ENCODE data around the gene PERM1. TPM values are rescaled to one million over a fixed set of nuclear protein-coding genes. Genes with fewer than 3 reads are reported as not detected.

The PERM1 gene
- total RNA-seq, 1 experiment from 2014 or later = 0.47 TPM

DNA sequence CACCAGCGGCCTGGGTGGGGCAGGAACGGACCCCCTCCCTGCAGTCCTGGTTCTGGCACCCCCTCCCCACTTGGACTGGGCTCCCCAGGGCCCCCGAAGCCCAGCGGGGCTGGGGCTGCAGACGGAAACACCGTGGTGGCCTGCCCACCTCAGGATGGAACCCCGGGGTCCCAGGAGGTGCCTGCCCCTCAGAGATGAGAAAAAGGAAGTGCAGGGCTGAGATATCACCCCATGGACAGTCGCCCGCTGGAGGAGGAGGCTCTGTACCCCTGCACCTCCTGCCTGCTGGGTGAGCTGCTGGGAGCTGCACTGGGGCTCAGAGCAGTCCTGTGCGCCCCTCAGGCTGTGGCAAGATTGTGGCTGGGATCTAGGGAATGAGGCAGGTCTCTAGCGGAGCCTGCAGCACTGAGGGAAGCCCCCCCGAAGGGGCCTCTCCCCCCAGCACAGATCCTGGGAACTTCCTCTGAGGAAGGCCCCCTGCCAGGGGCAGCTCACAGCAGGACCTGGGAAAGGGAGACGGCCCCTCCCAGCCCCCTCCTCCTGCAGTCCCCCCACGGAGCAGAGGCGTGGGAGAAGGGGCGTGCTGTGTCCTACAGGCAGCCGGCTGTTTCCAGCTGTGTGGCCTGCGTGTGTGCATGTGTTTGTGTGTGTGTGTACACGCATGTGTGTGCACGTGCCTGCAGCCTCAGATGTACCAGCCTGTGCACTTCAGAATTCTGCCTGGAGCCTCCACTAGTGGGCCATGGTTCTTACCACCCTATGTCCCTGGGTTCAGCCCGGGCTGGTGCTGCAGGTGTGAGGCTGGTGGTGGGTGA is 44.9 kb upstream of the PERM1 start:
- no peak overlapping the region for H3K4me3 ChIP-seq (ENCODE audit: low read length)
- intact Hi-C loops (cut with micrococcal nuclease) = no loop called here
- H3K9me3 ChIP-seq (ENCODE audit: low read length) = no peaks in the 10 kb centered on the region
- H3K4me2 ChIP-seq (ENCODE audit: low read length) = no peak overlapping the region
- peaks cover 63% of the 10 kb centered on the region for H4K20me1 ChIP-seq (ENCODE audit: low read length)
- DNase-seq (no peak), ATAC-seq (no peak)
- H3K79me2 ChIP-seq (ENCODE audit: low read length) = peaks cover 88% of the 10 kb centered on the region
- no peak overlapping the region for H2AFZ ChIP-seq (ENCODE audit: low read length)
- ChIA-PET CTCF (no interaction called here), POLR2A (ENCODE audit: unreplicated experiment) (no interaction called here)
- BruUV-seq (replicated peaks) = no TSS peak
- no peak overlapping the region for H3K27ac ChIP-seq (ENCODE audit: low read length)
- peaks cover 41% of the 10 kb centered on the region for H3K4me1 ChIP-seq (ENCODE audit: insufficient read depth, low read length)
- no peaks in the 10 kb centered on the region for H3K9me2 ChIP-seq (replicated peaks; ENCODE audit: low read length)
- H3K27me3 ChIP-seq (ENCODE audit: low read length) = no peaks in the 10 kb centered on the region
- H3K36me3 ChIP-seq (ENCODE audit: low read depth, low read length) = peaks cover 56% of the 10 kb centered on the region
- no peak overlapping the region for H3K9ac ChIP-seq (ENCODE audit: low read length)
- TF ChIP-seq EZH2 (IDR thresholded peaks at IDR 0.05; ENCODE audit: low read length, unreplicated experiment) (no peak), EZH2phosphoT487 (IDR thresholded peaks at IDR 0.05; ENCODE audit: borderline replicate concordance, low read length) (no peak)
- TF ChIP-seq, protein P1, sequence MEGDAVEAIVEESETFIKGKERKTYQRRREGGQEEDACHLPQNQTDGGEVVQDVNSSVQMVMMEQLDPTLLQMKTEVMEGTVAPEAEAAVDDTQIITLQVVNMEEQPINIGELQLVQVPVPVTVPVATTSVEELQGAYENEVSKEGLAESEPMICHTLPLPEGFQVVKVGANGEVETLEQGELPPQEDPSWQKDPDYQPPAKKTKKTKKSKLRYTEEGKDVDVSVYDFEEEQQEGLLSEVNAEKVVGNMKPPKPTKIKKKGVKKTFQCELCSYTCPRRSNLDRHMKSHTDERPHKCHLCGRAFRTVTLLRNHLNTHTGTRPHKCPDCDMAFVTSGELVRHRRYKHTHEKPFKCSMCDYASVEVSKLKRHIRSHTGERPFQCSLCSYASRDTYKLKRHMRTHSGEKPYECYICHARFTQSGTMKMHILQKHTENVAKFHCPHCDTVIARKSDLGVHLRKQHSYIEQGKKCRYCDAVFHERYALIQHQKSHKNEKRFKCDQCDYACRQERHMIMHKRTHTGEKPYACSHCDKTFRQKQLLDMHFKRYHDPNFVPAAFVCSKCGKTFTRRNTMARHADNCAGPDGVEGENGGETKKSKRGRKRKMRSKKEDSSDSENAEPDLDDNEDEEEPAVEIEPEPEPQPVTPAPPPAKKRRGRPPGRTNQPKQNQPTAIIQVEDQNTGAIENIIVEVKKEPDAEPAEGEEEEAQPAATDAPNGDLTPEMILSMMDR (conservative IDR thresholded peaks at IDR 0.05; ENCODE audit: low read depth, low read length) = no peak
- H3F3A ChIP-seq (ENCODE audit: low read length, unreplicated experiment) = no peaks in the 10 kb centered on the region

DNA sequence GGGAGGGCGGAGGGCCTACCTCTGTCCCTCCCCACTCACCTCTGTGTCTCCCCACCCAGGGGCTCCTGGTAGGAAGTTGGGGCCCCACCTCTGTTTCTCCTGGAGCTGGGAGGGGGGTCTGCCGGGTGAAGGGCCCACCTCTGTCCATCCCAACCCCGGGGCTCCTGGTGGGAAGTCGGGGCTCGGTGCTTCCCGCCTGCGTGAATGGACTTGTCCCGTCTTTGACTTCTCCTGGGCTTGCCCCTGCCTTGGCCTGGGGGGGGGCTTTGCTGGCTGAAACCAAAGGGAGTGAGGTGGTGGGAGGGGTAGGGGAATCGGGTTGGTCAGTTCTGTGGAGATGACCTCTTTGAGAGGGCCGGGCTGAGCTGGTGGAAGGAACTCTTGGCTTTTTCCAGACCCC is 43.8 kb upstream of the PERM1 start:
- Histone ChIP-seq H3K4me2 (ENCODE audit: low read length) (no peak overlapping the region), H3K79me2 (ENCODE audit: low read length) (peaks cover 88% of the 10 kb centered on the region), H3K4me3 (ENCODE audit: low read length) (no peak overlapping the region), H2AFZ (ENCODE audit: low read length) (no peak overlapping the region), H3K4me1 (ENCODE audit: insufficient read depth, low read length) (peaks cover 48% of the 10 kb centered on the region), H3K9me3 (ENCODE audit: low read length) (no peaks in the 10 kb centered on the region), H4K20me1 (ENCODE audit: low read length) (peaks cover 53% of the 10 kb centered on the region), H3K9me2 (replicated peaks; ENCODE audit: low read length) (no peaks in the 10 kb centered on the region), H3K36me3 (ENCODE audit: low read depth, low read length) (peaks cover 49% of the 10 kb centered on the region), H3K27ac (ENCODE audit: low read length) (no peak overlapping the region), H3K9ac (ENCODE audit: low read length) (no peak overlapping the region), H3F3A (ENCODE audit: low read length, unreplicated experiment) (no peaks in the 10 kb centered on the region), H3K27me3 (ENCODE audit: low read length) (no peaks in the 10 kb centered on the region)
- CTCF ChIA-PET = no interaction called here
- ATAC-seq (no peak), DNase-seq (no peak)
- no TSS peak for BruUV-seq (replicated peaks)
- intact Hi-C loops (cut with micrococcal nuclease) = no loop called here
- TF ChIP-seq, protein P1 (conservative IDR thresholded peaks at IDR 0.05; ENCODE audit: low read depth, low read length) = no peak
- TF ChIP-seq EZH2phosphoT487 (IDR thresholded peaks at IDR 0.05; ENCODE audit: borderline replicate concordance, low read length) (no peak), EZH2 (IDR thresholded peaks at IDR 0.05; ENCODE audit: low read length, unreplicated experiment) (no peak)
- POLR2A ChIA-PET (ENCODE audit: unreplicated experiment) = no interaction called here
